LNCAP (cell line): ENCODE measurements around the gene HIVEP3.

Experiments used
- CTCF ChIP-seq: fragments of 450-650 bp; IDR thresholded peaks from 2 replicates; pipeline ENCODE4 v1.5.1; 2017; ENCODE audit warnings: mild to moderate bottlenecking

HIVEP3 gene

GRCh38 chr1:41840592-41841246, 78.0 kb downstream of the HIVEP3 start:
- TF ChIP-seq CTCF: no peak

- TF ChIP-seq CTCF: no peak
These were observed 80.5 kb downstream of the HIVEP3 start for GRCh38 chr1:41838266-41838665.

- no peak for TF ChIP-seq CTCF
These were observed 81.0 kb downstream of the HIVEP3 start for GRCh38 chr1:41837691-41838090.

GRCh38 chr1:41835485-41835884, 83.2 kb downstream of the HIVEP3 start:
- no peak for TF ChIP-seq CTCF

- TF ChIP-seq CTCF: no peak
These were observed 85.2 kb downstream of the HIVEP3 start for GRCh38 chr1:41833519-41834000.

GRCh38 chr1:41830726-41831125, 88.0 kb downstream of the HIVEP3 start:
- no peak for TF ChIP-seq CTCF

GRCh38 chr1:41827991-41828570, 90.6 kb downstream of the HIVEP3 start:
- no peak for TF ChIP-seq CTCF
